ENCODE results near the gene PLSCR3.

GRCh38 chr17:7429722-7430121, 35.4 kb upstream of the PLSCR3 start:
- TF ChIP-seq CTCF (IDR thresholded peaks at IDR 0.05), result no peak
- no peak for TF ChIP-seq POLR2A (IDR thresholded peaks at IDR 0.05)
